Hematopoietic multipotent progenitor cell treated with erythropoietin and hydrocortisone succinate and interleukin-3 and kit ligand, for 8 days (in vitro differentiated cells): ENCODE results near the gene LZTR1.
"Not testable (repeated sequence)": the region's sequence is repeated elsewhere in the genome, so short reads cannot be mapped to it uniquely, and the experiment has no call there.

Source experiments
- DNase-seq: peaks from one replicate; pipeline ENCODE4 v3.0.0-alpha.2; 2015

The LZTR1 gene

GRCh38 chr22:20981787-20982562, at the start of gene LZTR1:
TSS of gene LZTR1 (plus strand) at chr22:20982297. CDS start at chr22:20982372, 75 bp downstream.
- DNase-seq: peak; percentile 80

DNA sequence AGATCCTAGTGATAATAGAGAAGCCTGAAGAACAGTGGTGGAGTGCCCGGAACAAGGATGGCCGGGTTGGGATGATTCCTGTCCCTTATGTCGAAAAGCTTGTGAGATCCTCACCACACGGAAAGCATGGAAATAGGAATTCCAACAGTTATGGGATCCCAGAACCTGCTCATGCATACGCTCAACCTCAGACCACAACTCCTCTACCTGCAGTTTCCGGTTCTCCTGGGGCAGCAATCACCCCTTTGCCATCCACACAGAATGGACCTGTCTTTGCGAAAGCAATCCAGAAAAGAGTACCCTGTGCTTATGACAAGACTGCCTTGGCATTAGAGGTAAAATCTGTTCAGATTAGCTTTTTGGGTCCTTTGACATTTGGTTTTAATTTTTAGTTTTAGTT, 48.2 kb upstream of the LZTR1 start:
- no peak for DNase-seq

DNA sequence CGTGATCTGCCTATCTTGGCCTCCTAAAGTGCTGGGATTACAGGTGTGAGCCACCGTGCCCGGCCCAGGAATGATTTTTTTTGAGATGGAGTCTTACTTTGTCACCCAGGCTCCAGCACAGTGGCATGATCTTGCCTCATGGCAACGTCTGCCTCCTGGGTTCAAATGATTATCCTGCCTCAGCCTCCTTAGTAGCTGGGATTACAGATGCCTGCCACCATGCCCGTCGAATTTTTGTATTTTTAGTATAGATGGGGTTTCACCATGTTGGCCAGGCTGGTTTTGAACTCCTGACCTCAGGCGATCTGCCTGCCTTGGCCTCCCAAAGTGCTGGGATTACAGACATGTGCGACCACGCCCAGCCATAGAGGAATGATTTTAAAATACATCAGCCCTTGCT, 47.0 kb upstream of the LZTR1 start:
- not testable (repeated sequence) for DNase-seq

GRCh38 chr22:20935780-20936539, 46.1 kb upstream of the LZTR1 start:
- not testable (repeated sequence) for DNase-seq

- DNase-seq: no peak
These were observed 44.9 kb upstream of the LZTR1 start for GRCh38 chr22:20937031-20937793.

DNA sequence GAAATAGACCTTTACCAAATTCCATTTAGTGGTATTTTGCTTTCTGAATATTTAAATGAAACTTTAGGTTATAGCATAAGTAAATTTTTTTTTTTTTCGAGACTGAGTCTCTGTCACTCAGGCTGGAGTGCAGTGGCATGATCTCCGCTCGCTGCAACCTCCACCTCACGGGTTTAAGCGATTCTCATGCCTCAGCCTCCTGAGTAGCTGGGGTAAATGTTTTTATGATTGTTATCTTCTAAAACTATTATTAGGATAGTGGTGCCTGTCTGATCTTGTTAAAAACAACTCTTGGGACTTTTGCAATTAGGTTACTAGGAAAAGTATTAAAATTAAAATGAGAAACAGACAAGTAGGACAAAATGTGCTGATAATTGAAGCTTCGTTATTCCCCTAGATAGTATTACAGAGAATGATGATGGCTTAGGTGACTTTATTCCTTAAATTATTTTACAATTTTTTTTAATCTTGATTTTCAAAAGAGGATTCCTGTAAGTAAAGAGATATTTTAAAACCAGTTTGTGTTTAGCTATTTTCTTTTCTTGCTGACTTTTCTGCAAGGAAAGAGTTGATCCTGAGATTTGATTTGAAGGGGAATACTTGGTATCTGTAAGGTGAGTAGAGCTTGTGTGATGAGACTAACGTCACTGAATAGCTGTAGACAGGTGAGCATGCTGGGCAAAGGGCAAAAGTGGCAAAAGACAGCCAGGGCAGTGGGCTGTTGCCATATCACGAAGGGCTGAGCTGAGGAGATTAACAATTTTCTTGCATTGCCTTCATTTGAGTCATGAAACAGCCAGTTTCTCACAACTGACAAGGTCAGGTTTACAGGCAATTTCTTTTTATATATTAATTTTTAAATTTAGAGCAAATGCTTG, 44.1 kb upstream of the LZTR1 start:
- no peak for DNase-seq

- not testable (repeated sequence) for DNase-seq
These were observed 42.5 kb upstream of the LZTR1 start for GRCh38 chr22:20939457-20940185.

DNA sequence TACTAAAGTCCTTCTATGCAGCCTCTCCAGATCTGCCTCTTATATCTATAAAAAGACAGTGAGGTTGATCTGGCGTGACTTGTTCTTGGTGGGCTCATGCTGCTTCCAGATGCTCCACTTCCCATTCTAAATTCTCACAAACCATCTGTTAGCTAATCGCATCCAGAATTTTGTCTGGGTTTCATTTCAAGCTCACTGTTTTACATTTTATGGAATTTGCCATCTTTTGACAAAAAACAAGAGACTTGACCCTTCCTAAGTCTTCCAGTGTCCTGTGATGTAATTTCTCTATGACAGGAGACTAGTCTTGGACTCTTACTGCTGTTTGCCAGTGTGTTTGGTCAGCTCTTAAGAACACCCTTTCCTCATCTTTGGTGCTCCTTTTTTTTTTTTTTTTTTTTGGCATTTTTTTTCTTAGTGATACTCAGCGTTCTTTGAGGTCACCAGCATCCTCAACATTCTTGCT, 41.9 kb upstream of the LZTR1 start:
- DNase-seq: no peak

- DNase-seq: no peak
These were observed 41.2 kb upstream of the LZTR1 start for GRCh38 chr22:20940904-20941385.

DNA sequence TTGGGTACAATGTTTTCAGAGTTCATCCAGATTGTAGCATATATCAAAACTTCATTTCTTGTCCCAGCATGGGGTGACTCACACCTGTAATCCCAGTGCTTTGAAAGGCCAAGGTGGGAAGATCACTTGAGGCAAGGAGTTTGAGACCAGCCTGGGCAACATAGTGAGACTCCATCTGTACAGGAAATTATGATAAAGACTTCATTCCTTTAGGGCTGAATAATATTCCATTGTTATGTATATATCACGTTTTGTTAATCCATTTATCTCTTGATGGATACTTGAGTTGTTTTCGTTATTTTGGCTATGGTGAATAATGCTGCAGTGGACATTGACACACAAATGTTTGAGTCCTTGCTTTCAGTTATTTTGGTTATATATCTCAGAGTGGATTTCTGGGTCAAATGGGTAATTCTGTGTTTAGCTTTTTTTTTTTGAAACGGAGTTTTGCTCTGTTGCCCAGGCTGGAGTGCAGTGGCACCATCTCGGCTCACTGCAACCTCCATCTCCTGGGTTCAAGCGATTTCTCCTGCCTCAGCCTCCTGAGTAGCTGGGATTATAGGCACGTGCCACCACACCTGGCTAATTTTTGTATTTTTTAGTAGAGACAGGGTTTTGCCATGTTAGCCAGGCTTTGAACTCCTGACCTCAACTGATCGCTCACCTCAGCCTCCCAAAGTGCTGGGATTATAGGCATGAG, 39.7 kb upstream of the LZTR1 start:
- DNase-seq: not testable (repeated sequence)

DNA sequence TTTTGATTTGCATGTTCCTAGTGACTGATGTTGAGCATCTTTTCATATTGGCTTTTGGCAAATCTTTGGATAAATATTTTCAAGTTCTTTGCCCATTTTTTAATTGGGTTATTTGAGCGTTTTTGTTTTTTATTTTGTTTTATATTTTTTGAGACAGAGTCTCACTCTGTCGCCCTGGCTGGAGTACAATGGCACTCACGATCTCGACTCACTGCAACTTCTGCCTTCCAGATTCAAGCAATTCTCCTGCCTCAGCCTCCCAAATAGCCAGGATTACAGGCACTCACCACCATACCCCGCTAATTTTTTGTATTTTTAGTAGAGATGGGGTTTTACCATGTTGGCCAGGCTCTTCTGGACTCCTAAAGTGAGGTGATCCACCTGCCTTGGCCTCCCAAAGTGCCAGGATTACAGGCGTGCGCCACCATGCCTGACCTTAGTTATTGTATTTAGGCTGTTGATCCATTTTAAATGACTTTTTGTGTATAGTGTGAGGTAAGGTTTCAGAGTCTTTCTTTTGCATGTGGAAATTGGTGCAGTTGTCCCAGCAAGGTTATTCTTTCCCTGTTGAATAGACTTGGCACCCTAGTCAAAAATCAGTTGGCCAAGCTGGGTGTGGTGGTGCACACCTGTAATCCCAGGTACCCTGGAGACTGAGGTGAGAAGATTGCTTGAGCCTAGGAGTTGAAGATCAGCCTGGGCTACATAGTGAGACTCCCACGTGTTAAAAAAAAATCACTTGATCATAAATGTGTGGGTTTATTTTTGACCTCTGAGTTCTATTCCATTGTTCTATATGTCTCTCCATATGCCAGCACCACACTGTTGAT, 38.8 kb upstream of the LZTR1 start:
- no peak for DNase-seq

DNA sequence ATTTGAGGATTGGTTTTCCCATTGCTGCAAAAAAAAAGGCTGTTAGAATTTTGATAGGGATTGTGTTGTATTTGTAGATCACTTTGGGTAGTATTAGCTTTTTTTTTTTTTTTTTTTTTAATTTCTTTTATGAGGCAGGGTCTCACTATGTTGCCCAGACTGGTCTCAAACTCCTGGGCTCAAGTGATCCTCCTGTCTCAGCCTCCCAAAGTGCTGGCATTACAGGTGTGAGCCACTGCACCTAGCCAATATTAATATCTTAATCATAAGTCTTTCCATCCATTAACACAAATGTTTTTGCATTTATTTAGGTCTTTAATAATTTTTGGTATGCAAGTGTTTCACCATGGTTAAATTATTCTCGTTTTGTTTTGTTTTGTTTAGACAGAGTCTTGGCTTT, 38.1 kb upstream of the LZTR1 start:
- DNase-seq: no peak

GRCh38 chr22:20945578-20945934, 36.5 kb upstream of the LZTR1 start:
- DNase-seq: no peak

GRCh38 chr22:20946080-20946986, 35.8 kb upstream of the LZTR1 start:
- no peak for DNase-seq

- DNase-seq: no peak
These were observed 35.1 kb upstream of the LZTR1 start for GRCh38 chr22:20946991-20947390.

GRCh38 chr22:20948450-20948849, 33.6 kb upstream of the LZTR1 start:
- DNase-seq: no peak

- no peak for DNase-seq
These were observed 33.1 kb upstream of the LZTR1 start for GRCh38 chr22:20948989-20949388.

DNA sequence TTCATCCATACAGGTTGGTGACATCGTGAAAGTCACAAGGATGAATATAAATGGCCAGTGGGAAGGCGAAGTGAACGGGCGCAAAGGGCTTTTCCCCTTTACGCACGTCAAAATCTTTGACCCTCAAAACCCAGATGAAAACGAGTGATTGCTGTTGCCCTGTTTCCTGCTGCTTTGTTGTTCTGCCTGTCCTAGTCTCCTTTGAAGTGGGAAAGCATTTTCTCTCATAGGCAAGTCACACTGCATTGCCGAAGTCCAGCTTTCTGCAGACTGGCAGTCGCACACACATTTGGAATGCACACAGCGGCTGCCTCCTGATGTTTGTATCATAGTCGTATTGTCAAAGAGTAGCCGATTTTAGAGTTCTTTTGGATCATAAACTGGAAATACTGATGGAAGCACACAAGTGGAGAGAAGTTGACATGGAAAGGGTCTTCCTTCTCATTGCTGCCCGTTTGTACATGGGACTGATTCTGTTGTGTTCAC, 32.4 kb upstream of the LZTR1 start:
- DNase-seq: no peak
